Small intestine (tissue), 7 donors: ENCODE measurements around the gene ADARB2. TPM values are rescaled to one million over a fixed set of nuclear protein-coding genes. Genes with fewer than 3 reads are reported as not detected.

Source experiments
- DNase-seq, 2 donors: peaks; one replicate each; pipeline versions ENCODE4 v3.0.0 to v3.0.0-alpha.2; 2013
- FAIRE-seq: peaks from 2 replicates; lab custom pipeline; 2012; peaks lifted over from hg19 to GRCh38; lab: Jason Lieb, UNC
- H3K27ac ChIP-seq, 3 donors: one replicate each; pipeline ENCODE4 v1.5.1; 2013; ENCODE audit warnings: low read length in 2 of 3, mild to moderate bottlenecking in 2 of 3, control low read depth in 1 of 3, inconsistent platforms in 1 of 3, low read depth in 1 of 3, moderate library complexity in 1 of 3
- H3K27me3 ChIP-seq, 3 donors: one replicate each; pipeline ENCODE4 v1.6.1; 2013; ENCODE audit warnings: low read length in 3 of 3, inconsistent platforms in 1 of 3; ENCODE audit not compliant: control insufficient read depth in 3 of 3, insufficient read depth in 3 of 3
- H3K36me3 ChIP-seq, 3 donors: one replicate each; pipeline ENCODE4 v1.6.1; 2013; ENCODE audit warnings: low read length in 3 of 3, inconsistent platforms in 1 of 3, low read depth in 1 of 3, mild to moderate bottlenecking in 1 of 3, moderate library complexity in 1 of 3; ENCODE audit not compliant: control insufficient read depth in 3 of 3, insufficient read depth in 2 of 3
- H3K4me1 ChIP-seq, 3 donors: one replicate each; pipeline ENCODE4 v1.6.1; 2013; ENCODE audit warnings: low read length in 2 of 3, inconsistent platforms in 1 of 3, low read depth in 1 of 3, mild to moderate bottlenecking in 1 of 3, moderate library complexity in 1 of 3; ENCODE audit not compliant: control insufficient read depth in 3 of 3, insufficient read depth in 2 of 3
- H3K4me3 ChIP-seq, 3 donors: one replicate each; pipeline ENCODE4 v1.5.1; 2013; ENCODE audit warnings: low read length in 3 of 3, control low read depth in 1 of 3, inconsistent platforms in 1 of 3, low read depth in 1 of 3, mild to moderate bottlenecking in 1 of 3, moderate library complexity in 1 of 3
- H3K9me3 ChIP-seq, 2 donors: one replicate each; pipeline ENCODE4 v1.6.1; 2013; ENCODE audit warnings: low read depth in 1 of 2, low read length in 1 of 2; ENCODE audit not compliant: control insufficient read depth in 2 of 2, insufficient read depth in 1 of 2
- WGBS, 3 donors: extraction: QIAGEN DNeasy Blood & Tissue Kit; methylation state at CpG; one replicate each; pipeline ENCODE4 v1.1.7; 2013; 5-methylcytosine and 5-hydroxymethylcytosine counted together
- polyA plus RNA-seq, 4 donors: library from polyadenylated mRNA; stranded (reverse) in 3 of 4; unstranded in 1 of 4; fragments of 200-250 nt in 3 of 4; fragments of 120-200 nt in 1 of 4; gene quantifications; one replicate each; pipeline versions ENCODE4 v1.2.1 to v1.2.3, GENCODE V29; 2013
- donor health status: healthy with polysubstance abuse.
- donor health status: control.
- donor health status: control.
- donor health status: Bipolar disorder and iron deficiency.
- donor health status: healthy.

Gene ADARB2
- polyA plus RNA-seq, 4 donors, result 0.35 to 1.8 (median 0.94) TPM

DNA sequence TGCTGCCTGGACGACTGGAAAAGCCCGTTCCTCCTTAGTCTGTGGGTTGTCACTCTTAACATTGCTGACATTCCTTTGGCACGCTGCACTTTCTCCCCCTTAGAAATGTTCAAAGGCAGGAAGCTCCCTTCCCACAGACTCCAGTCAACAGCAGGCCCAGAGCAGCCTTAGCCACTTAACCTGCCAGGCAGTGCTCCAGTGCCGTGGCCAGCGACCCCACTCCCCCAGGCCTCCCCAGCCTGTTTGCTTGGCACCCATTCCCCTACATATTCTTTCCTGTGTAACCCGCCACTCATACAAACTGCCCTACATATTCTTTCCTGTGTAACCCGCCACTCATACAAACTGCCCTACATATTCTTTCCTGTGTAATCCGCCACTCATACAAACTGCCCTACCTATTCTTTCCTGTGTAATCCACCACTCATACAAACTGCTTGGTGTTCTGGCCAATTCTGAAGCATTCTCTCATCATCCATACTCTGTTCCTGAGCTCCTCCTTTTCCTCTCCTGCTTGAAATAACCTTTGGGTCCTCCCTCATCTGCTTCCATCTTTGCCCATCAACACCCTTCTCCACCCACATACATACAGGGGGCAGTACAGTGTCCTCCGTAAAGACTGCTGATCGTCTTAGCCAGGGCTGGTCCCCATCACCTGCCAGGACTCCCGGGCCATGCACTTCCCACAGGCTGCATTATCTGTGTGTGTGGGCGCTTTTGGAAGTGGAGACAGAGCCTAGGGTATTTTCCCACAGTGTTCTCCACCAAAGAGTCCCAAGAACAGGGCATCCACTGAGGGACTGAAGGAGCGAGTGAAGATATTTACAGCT lies 57.3 kb downstream of the ADARB2 start:
- no peak for FAIRE-seq
- Histone ChIP-seq H3K36me3 (no peaks in the 10 kb centered on the region), H3K27ac (no peak overlapping the region), H3K4me3 (no peak overlapping the region), H3K4me1 (peaks cover 0 to under 1% (median 0%) of the 10 kb centered on the region in 3 donors), H3K27me3 (no peaks in the 10 kb centered on the region), H3K9me3 (peaks cover 0 to 3% of the 10 kb centered on the region in 2 donors)
- no peak for DNase-seq
- 60 to 75% (median 72%) methylated on average over 13 of the region's 13 CpGs for WGBS, 3 donors

DNA sequence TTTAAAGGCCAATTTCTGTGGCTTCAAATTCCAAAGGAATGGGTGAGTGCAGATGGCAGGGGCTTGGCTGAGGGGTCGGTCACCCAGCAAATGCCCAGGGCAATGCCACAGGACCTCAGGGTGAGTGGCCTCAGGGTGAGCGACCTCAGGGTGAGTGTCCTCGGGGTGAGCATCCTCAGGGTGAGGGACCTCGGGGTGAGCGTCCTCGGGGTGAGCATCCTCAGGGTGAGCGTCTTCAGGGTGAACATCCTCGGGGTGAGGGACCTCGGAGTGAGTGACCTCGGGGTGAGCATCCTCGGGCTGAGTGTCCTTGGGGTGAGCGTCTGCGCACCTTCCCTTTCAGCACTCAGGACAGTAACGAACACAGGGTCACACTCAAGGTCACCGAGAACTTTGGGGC lies 59.2 kb downstream of the ADARB2 start:
- 78 to 89% (median 80%) methylated on average over 15 of the region's 15 CpGs for WGBS, 3 donors
- no peaks in the 10 kb centered on the region for H3K27me3 ChIP-seq
- no peak overlapping the region for H3K27ac ChIP-seq
- DNase-seq, result no peak
- no peaks in the 10 kb centered on the region for H3K9me3 ChIP-seq
- no peak overlapping the region for H3K4me3 ChIP-seq
- FAIRE-seq, result no peak
- no peaks in the 10 kb centered on the region for H3K4me1 ChIP-seq
- no peaks in the 10 kb centered on the region for H3K36me3 ChIP-seq

GRCh38 chr10:1677307-1677939 lies 59.9 kb downstream of the ADARB2 start:
- Histone ChIP-seq H3K4me3 (no peak overlapping the region), H3K27me3 (no peaks in the 10 kb centered on the region), H3K4me1 (no peaks in the 10 kb centered on the region), H3K27ac (no peak overlapping the region), H3K9me3 (no peaks in the 10 kb centered on the region), H3K36me3 (no peaks in the 10 kb centered on the region)
- WGBS, 3 donors, result 51 to 78% (median 62%) methylated on average over 6 of the region's 6 CpGs
- FAIRE-seq (no peak), DNase-seq (no peak)

DNA sequence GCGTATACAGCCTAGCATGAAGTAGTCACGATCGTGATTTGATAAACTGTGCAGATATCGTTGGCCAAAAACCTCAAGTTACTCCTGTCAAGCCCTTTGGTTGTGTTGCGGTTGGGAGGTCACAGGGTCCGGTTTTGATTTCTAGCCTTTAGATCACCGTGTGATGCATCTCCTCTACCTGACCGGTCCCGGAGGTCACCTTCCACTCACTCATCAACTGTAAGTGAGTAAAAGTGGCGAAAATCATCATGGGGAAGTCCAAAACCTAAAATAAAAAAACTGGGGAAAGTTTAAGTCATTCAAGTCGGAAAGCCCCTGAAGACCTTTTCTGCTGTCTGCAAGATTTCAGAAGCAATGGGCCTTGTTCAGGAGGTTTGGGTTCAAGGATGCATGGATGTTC lies 62.8 kb downstream of the ADARB2 start:
- Histone ChIP-seq H3K36me3 (no peaks in the 10 kb centered on the region), H3K27me3 (no peaks in the 10 kb centered on the region), H3K4me1 (no peaks in the 10 kb centered on the region), H3K4me3 (no peak overlapping the region), H3K27ac (no peak overlapping the region), H3K9me3 (no peaks in the 10 kb centered on the region)
- DNase-seq (no peak), FAIRE-seq (no peak)
- WGBS, 3 donors, result 84 to 86% (median 85%) methylated on average over 11 of the region's 11 CpGs

GRCh38 chr10:1673568-1674345 lies 63.6 kb downstream of the ADARB2 start:
- H3K36me3 ChIP-seq, result no peaks in the 10 kb centered on the region
- no peak overlapping the region for H3K27ac ChIP-seq
- no peak for FAIRE-seq
- 88 to 90% (median 89%) methylated on average over 21 of the region's 21 CpGs for WGBS, 3 donors
- no peaks in the 10 kb centered on the region for H3K27me3 ChIP-seq
- no peak overlapping the region for H3K4me3 ChIP-seq
- DNase-seq, result no peak
- no peaks in the 10 kb centered on the region for H3K4me1 ChIP-seq
- H3K9me3 ChIP-seq, result no peaks in the 10 kb centered on the region

- Histone ChIP-seq H3K9me3 (no peaks in the 10 kb centered on the region), H3K4me3 (no peak overlapping the region), H3K36me3 (no peaks in the 10 kb centered on the region), H3K27ac (no peak overlapping the region), H3K4me1 (no peaks in the 10 kb centered on the region), H3K27me3 (no peaks in the 10 kb centered on the region)
- no peak for FAIRE-seq
- WGBS, 3 donors, result 86 to 91% (median 90%) methylated on average over 35 to 37 of the region's 37 CpGs
- no peak for DNase-seq
Observed at GRCh38 chr10:1672001-1672781, 65.1 kb downstream of the ADARB2 start.

DNA sequence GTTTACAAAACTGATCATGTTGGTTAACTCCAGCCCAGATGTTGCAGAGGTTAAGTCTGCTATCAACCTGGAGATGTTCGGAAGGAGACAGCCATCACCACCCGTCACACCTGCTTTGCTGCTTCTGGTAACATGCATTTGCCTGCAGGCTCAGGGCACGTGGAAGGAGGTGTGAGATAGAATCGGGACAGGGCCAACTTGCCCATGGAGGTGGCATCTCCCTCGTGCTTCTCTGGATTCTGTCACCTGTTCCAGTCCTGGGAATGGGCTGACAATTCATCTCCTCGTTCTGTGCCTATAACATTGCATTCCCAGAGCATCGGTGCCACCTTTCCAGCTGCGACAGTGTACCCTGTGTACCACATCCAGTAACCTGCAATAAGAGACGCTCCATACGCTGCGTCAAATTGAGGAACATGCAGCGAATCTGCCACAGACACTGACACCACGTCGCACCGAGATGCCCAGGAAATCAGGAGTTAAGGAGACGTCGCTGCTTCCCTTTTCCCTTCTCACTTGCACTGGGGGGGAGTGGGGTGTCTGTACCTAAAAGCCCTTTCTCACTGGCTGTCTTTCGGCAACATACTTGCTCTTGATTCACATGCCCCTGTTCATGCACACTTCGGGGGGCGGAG lies 65.8 kb downstream of the ADARB2 start:
- H3K27ac ChIP-seq, result no peak overlapping the region
- no peaks in the 10 kb centered on the region for H3K4me1 ChIP-seq
- FAIRE-seq (no peak), DNase-seq (no peak)
- no peak overlapping the region for H3K4me3 ChIP-seq
- H3K36me3 ChIP-seq, result no peaks in the 10 kb centered on the region
- H3K9me3 ChIP-seq, result no peaks in the 10 kb centered on the region
- no peaks in the 10 kb centered on the region for H3K27me3 ChIP-seq
- WGBS, 3 donors, result 82 to 88% (median 86%) methylated on average over 20 of the region's 20 CpGs
